GM13976 (cell line): ENCODE data around the gene COL7A1.

Experiments
- DNase-seq: peaks from one replicate; pipeline ENCODE4 v3.0.0; 2012; ENCODE audit warnings: low spot score
- CTCF ChIP-seq: IDR thresholded peaks from 2 replicates; pipeline ENCODE4 v1.5.1; 2012; ENCODE audit warnings: borderline replicate concordance, mild to moderate bottlenecking; ENCODE audit not compliant: insufficient read depth; ENCODE audit errors: extremely low read depth, missing control alignments, control extremely low read depth
- in situ Hi-C: fragments of 300-500 bp; cut with MboI; formaldehyde crosslinking; loops from one replicate; pipeline ENCODE4 v1.12.0; 2022; ENCODE audit warnings: low sequenced_read_pairs, mixed read lengths, inconsistent platforms; ENCODE audit not compliant: unreplicated experiment

Gene COL7A1

GRCh38 chr3:48621461-48621869, 26.3 kb upstream of the COL7A1 start, which contains the start of gene TMEM89:
Gene TMEM89 (minus strand): TSS chr3:48621769. CDS start chr3:48621756, 13 bp downstream.
- in situ Hi-C loops = no loop called here
- TF ChIP-seq CTCF = no peak
- no peak for DNase-seq

GRCh38 chr3:48619541-48620524, 24.7 kb upstream of the COL7A1 start:
- TF ChIP-seq CTCF = no peak
- in situ Hi-C loops = no loop called here
- no peak for DNase-seq

- in situ Hi-C loops = no loop called here
- no peak for DNase-seq
- no peak for TF ChIP-seq CTCF
Measured at GRCh38 chr3:48617559-48617958, 22.4 kb upstream of the COL7A1 start.

- no peak for DNase-seq
- TF ChIP-seq CTCF = no peak
- in situ Hi-C loops = no loop called here
Measured at GRCh38 chr3:48614044-48614443, 18.9 kb upstream of the COL7A1 start.

GRCh38 chr3:48612309-48612708, 17.2 kb upstream of the COL7A1 start:
- no peak for DNase-seq
- no peak for TF ChIP-seq CTCF
- in situ Hi-C loops = no loop called here

- peak; percentile 99 for DNase-seq
- peak; percentile 80 for TF ChIP-seq CTCF
- in situ Hi-C loops = no loop called here
Measured at GRCh38 chr3:48609088-48610005, 14.2 kb upstream of the COL7A1 start, which contains the start of gene UQCRC1. Gene UQCRC1 (minus strand): TSS chr3:48609646. CDS start chr3:48609620, 26 bp downstream.
